H1 (cell line): ENCODE data around the gene PDE4B. TPM values are rescaled to one million over a fixed set of nuclear protein-coding genes. Genes with fewer than 3 reads are reported as not detected.

Experiments used
- CTCF ChIA-PET: fragments of 300-600 bp; sonication (Branson Sonifier 250); formaldehyde crosslinking; loops from one replicate; lab custom pipeline; 2021; ENCODE audit not compliant: partially characterized antibody; lab: Charles Lee
- POLR2A ChIA-PET: fragments of 300-600 bp; sonication (Branson Sonifier 250); formaldehyde crosslinking; loops from one replicate; lab custom pipeline; 2021; ENCODE audit warnings: inconsistent platforms; ENCODE audit not compliant: partially characterized antibody; lab: Charles Lee
- DNase-seq, 2 experiments: peaks; one replicate each; pipeline versions ENCODE4 v3.0.0 to v3.0.0-alpha.2; 2010 to 2022; ENCODE audit warnings: low spot score in 2 of 2, low read depth in 1 of 2, mixed read lengths in 1 of 2
- FAIRE-seq: peaks from 2 replicates; lab custom pipeline; 2011; peaks lifted over from hg19 to GRCh38; lab: Jason Lieb, UNC
- H2AFZ ChIP-seq: 2 replicates; pipeline ENCODE4 v1.8.1; 2012; ENCODE audit warnings: low read length, inconsistent platforms
- H2AK5ac ChIP-seq: 2 replicates; pipeline ENCODE4 v1.6.1; 2013; ENCODE audit warnings: low read depth, low read length
- H2BK120ac ChIP-seq: replicated peaks from 2 replicates; pipeline ENCODE3; 2013; ENCODE audit warnings: low read depth, low read length, inconsistent platforms
- H2BK12ac ChIP-seq: 2 replicates; pipeline ENCODE4 v1.6.1; 2013; ENCODE audit warnings: low read depth, low read length
- H2BK15ac ChIP-seq: 2 replicates; pipeline ENCODE4 v1.6.1; 2013; ENCODE audit warnings: low read length
- H2BK20ac ChIP-seq: 2 replicates; pipeline ENCODE4 v1.6.1; 2013; ENCODE audit warnings: low read length
- H2BK5ac ChIP-seq: 2 replicates; pipeline ENCODE4 v1.6.1; 2013; ENCODE audit warnings: low read depth, low read length
- H3K14ac ChIP-seq: 2 replicates; pipeline ENCODE4 v1.6.1; 2013; ENCODE audit warnings: inconsistent platforms; ENCODE audit not compliant: insufficient read length
- H3K18ac ChIP-seq: 2 replicates; pipeline ENCODE4 v1.6.1; 2013; ENCODE audit warnings: low read length; ENCODE audit errors: extremely low read depth
- H3K23ac ChIP-seq: 2 replicates; pipeline ENCODE4 v1.6.1; 2013; ENCODE audit warnings: inconsistent platforms; ENCODE audit not compliant: insufficient read length
- H3K23me2 ChIP-seq: 2 replicates; pipeline ENCODE4 v1.6.1; 2013; ENCODE audit warnings: low read depth, low read length
- H3K27ac ChIP-seq: 2 replicates; pipeline ENCODE4 v1.6.1; 2011; ENCODE audit warnings: low read depth, low read length, inconsistent platforms
- H3K27me3 ChIP-seq, 4 experiments: replicated peaks in 1 of 4; 1 replicate in 1 of 4; 2 replicates in 3 of 4; pipeline versions ENCODE4 v1.6.1 to v1.8.1; 2011 to 2013; ENCODE audit warnings: low read length in 3 of 4, mild to moderate bottlenecking in 3 of 4, inconsistent platforms in 2 of 4, mixed read lengths in 2 of 4, moderate library complexity in 1 of 4; ENCODE audit not compliant: control insufficient read depth in 3 of 4, insufficient read depth in 3 of 4; ENCODE audit errors: extremely low read depth in 1 of 4
- H3K36me3 ChIP-seq, 4 experiments: 2 replicates each; pipeline versions ENCODE4 v1.6.1 to v1.8.1; 2011 to 2013; ENCODE audit warnings: mild to moderate bottlenecking in 4 of 4, low read length in 3 of 4, moderate library complexity in 2 of 4, control low read depth in 1 of 4, inconsistent platforms in 1 of 4; ENCODE audit not compliant: insufficient read depth in 4 of 4, control insufficient read depth in 2 of 4
- H3K4ac ChIP-seq: replicated peaks from 2 replicates; pipeline ENCODE3; 2013; ENCODE audit warnings: low read length, low read depth, mixed read lengths, inconsistent platforms; ENCODE audit not compliant: insufficient read length
- H3K4me1 ChIP-seq, 4 experiments: replicated peaks in 1 of 4; 1 replicate in 1 of 4; 2 replicates in 3 of 4; pipeline versions ENCODE4 v1.6.1 to v1.8.1; 2011 to 2013; ENCODE audit warnings: low read length in 3 of 4, inconsistent platforms in 2 of 4, mixed read lengths in 1 of 4; ENCODE audit not compliant: insufficient read depth in 4 of 4, control insufficient read depth in 3 of 4
- H3K4me2 ChIP-seq, 2 experiments: 2 replicates each; pipeline versions ENCODE4 v1.6.1 to v1.8.1; 2011 to 2013; ENCODE audit warnings: low read depth in 2 of 2, low read length in 2 of 2, control low read depth in 1 of 2, inconsistent platforms in 1 of 2, mild to moderate bottlenecking in 1 of 2; ENCODE audit not compliant: insufficient read depth in 1 of 2
- H3K4me3 ChIP-seq, 4 experiments: fragments of 200-600, 300-600 bp in 1 of 4; sonication (generic), shearing (Covaris generic), sonication (Bioruptor Twin) in 1 of 4; 2 replicates each; pipeline versions ENCODE4 v1.5.1 to v1.8.1; 2011 to 2016; ENCODE audit warnings: low read length in 4 of 4, low read depth in 3 of 4, control low read depth in 2 of 4, inconsistent platforms in 2 of 4, mild to moderate bottlenecking in 2 of 4, mixed read lengths in 1 of 4, moderate library complexity in 1 of 4; ENCODE audit not compliant: insufficient read depth in 2 of 4; ENCODE audit errors: extremely low read depth in 1 of 4
- H3K56ac ChIP-seq: replicated peaks from 2 replicates; pipeline ENCODE3; 2013; ENCODE audit warnings: low read depth, mild to moderate bottlenecking, mixed read lengths, low read length, inconsistent platforms; ENCODE audit not compliant: insufficient read length
- H3K79me1 ChIP-seq: 2 replicates; pipeline ENCODE4 v1.6.1; 2013; ENCODE audit warnings: low read depth, low read length, control low read depth
- H3K79me2 ChIP-seq, 2 experiments: 2 replicates each; pipeline versions ENCODE4 v1.6.1 to v1.8.1; 2012 to 2013; ENCODE audit warnings: low read length in 2 of 2, mild to moderate bottlenecking in 2 of 2, inconsistent platforms in 1 of 2; ENCODE audit not compliant: insufficient read depth in 2 of 2, control insufficient read depth in 1 of 2
- H3K9ac ChIP-seq, 4 experiments: replicated peaks in 1 of 4; 1 replicate in 1 of 4; 2 replicates in 3 of 4; pipeline versions ENCODE4 v1.6.1 to v1.8.1; 2011 to 2013; ENCODE audit warnings: low read depth in 3 of 4, low read length in 3 of 4, control low read depth in 2 of 4, mild to moderate bottlenecking in 2 of 4, moderate library complexity in 2 of 4, inconsistent platforms in 1 of 4; ENCODE audit errors: extremely low read depth in 1 of 4
- H3K9me3 ChIP-seq, 2 experiments: 2 replicates each; pipeline versions ENCODE4 v1.6.1 to v1.8.1; 2012 to 2013; ENCODE audit warnings: mild to moderate bottlenecking in 2 of 2, moderate library complexity in 2 of 2, control low read depth in 1 of 2, inconsistent platforms in 1 of 2, low read depth in 1 of 2, low read length in 1 of 2, mixed read lengths in 1 of 2; ENCODE audit not compliant: insufficient read depth in 2 of 2
- H4K20me1 ChIP-seq, 2 experiments: replicated peaks in 1 of 2; 2 replicates each; pipeline versions ENCODE3 to v1.8.1; 2011 to 2013; ENCODE audit warnings: inconsistent platforms in 2 of 2, low read length in 2 of 2, mild to moderate bottlenecking in 1 of 2; ENCODE audit not compliant: insufficient read depth in 2 of 2, control insufficient read depth in 1 of 2
- H4K5ac ChIP-seq: 2 replicates; pipeline ENCODE4 v1.6.1; 2013; ENCODE audit warnings: low read length, low read depth, mixed read lengths, inconsistent platforms; ENCODE audit not compliant: insufficient read length
- H4K8ac ChIP-seq: 2 replicates; pipeline ENCODE4 v1.8.0; 2013; ENCODE audit warnings: mild to moderate bottlenecking, moderate library complexity, low read length, inconsistent platforms; ENCODE audit not compliant: insufficient read depth; ENCODE audit errors: extremely low read depth
- H4K91ac ChIP-seq: replicated peaks from 2 replicates; pipeline ENCODE3; 2013; ENCODE audit warnings: low read length, mixed read lengths, inconsistent platforms; ENCODE audit not compliant: insufficient read length
- BRCA1 ChIP-seq: IDR thresholded peaks from 2 replicates; pipeline ENCODE4 v1.6.1; 2012; ENCODE audit warnings: low read depth, low read length, improper control_type of control experiment
- CTCF ChIP-seq, 3 experiments: IDR thresholded peaks; 1 replicate in 2 of 3; 2 replicates in 1 of 3; pipeline versions ENCODE4 v1.5.1 to v1.6.1; 2011; ENCODE audit warnings: low read length in 3 of 3, mild to moderate bottlenecking in 3 of 3, inconsistent platforms in 2 of 3, low read depth in 1 of 3, moderate library complexity in 1 of 3; ENCODE audit not compliant: insufficient read depth in 1 of 3; ENCODE audit errors: control extremely low read depth in 1 of 3
- EGR1 ChIP-seq: IDR thresholded peaks from 2 replicates; pipeline ENCODE4 v1.6.1; 2011; ENCODE audit warnings: low read depth, low read length, borderline replicate concordance
- EP300 ChIP-seq, 2 experiments: IDR thresholded peaks; 1 replicate in 1 of 2; 2 replicates in 1 of 2; pipeline ENCODE4 v1.6.1; 2011 to 2012; ENCODE audit warnings: low read depth in 2 of 2, low read length in 2 of 2, mild to moderate bottlenecking in 2 of 2, borderline replicate concordance in 1 of 2, inconsistent platforms in 1 of 2, moderate library complexity in 1 of 2
- NANOG ChIP-seq: IDR thresholded peaks from 2 replicates; pipeline ENCODE4 v1.6.1; 2011; ENCODE audit warnings: low read length, low read depth, mild to moderate bottlenecking, inconsistent platforms; ENCODE audit not compliant: insufficient read depth, poor library complexity, severe bottlenecking
- RNF2 ChIP-seq: fragments of 200-900, 300-1000 bp; sonication (generic); IDR thresholded peaks from 2 replicates; pipeline ENCODE4 v1.7.1; 2016; ENCODE audit warnings: borderline replicate concordance, low read depth, mild to moderate bottlenecking, antibody characterized with exemption, low read length; ENCODE audit not compliant: poor library complexity, severe bottlenecking; ENCODE audit errors: missing control alignments
- SAP30 ChIP-seq: fragments of 300-600 bp; sonication (generic); IDR thresholded peaks from 2 replicates; pipeline ENCODE4 v1.7.1; 2012; ENCODE audit warnings: low read length, moderate library complexity, mild to moderate bottlenecking, inconsistent platforms; ENCODE audit not compliant: insufficient read depth, insufficient replicate concordance
- TAF1 ChIP-seq: IDR thresholded peaks from 2 replicates; pipeline ENCODE4 v1.6.1; 2011; ENCODE audit warnings: mild to moderate bottlenecking, low read depth, low read length
- TCF12 ChIP-seq: IDR thresholded peaks from 2 replicates; pipeline ENCODE4 v1.6.1; 2011; ENCODE audit warnings: low read depth, mild to moderate bottlenecking, low read length
- WGBS, 2 experiments: shearing (Covaris generic) in 1 of 2; methylation state at CpG; one replicate each; pipeline versions ENCODE4 v1.1.6 to v1.1.7; 2013 to 2015; ENCODE audit warnings: low lambda C conversion rate in 2 of 2, mixed read lengths in 2 of 2, inconsistent platforms in 1 of 2, low coverage in 1 of 2, missing lambda C conversion rate in 1 of 2; ENCODE audit not compliant: insufficient replicate concordance in 2 of 2, insufficient coverage in 1 of 2, insufficient read length in 1 of 2; ENCODE audit errors: extremely low coverage in 1 of 2, missing lambda C conversion rate in 1 of 2; 5-methylcytosine and 5-hydroxymethylcytosine counted together
- polyA plus RNA-seq, 7 experiments: library from polyadenylated mRNA; depleted of rRNA in 3 of 7; stranded (reverse) in 5 of 7; unstranded in 2 of 7; fragments of >200 nt in 5 of 7; fragments of 200-250 nt in 2 of 7; gene quantifications; 1 replicate in 5 of 7; 2 replicates in 1 of 7; 4 replicates in 1 of 7; pipeline versions ENCODE4 v1.2.1 to v1.2.3, GENCODE V29; 2011 to 2013; ENCODE audit warnings: missing spikeins in 2 of 7, mixed read lengths in 2 of 7
- total RNA-seq: library from RNA; stranded (reverse); fragmentation: NEBNext Ultra II Directional; extraction: Animal tissue kit (Norgen Biotek cat#: 25700); gene quantifications from 2 replicates; pipeline ENCODE4 v1.2.1, GENCODE V29; 2021

The PDE4B gene
- total and polyA plus RNA-seq, 2 of the 8 experiments (the other 6 are each of a cell fraction or from before 2014, with no cell fraction given) = 5.0 to 15.1 TPM

- no peak overlapping the region for H2AK5ac ChIP-seq
- H2BK20ac ChIP-seq = no peak overlapping the region
- no peak overlapping the region for H4K5ac ChIP-seq
- H4K20me1 ChIP-seq = no peaks in the 10 kb centered on the region
- POLR2A ChIA-PET = no interaction called here
- no peak overlapping the region for H3K9ac ChIP-seq
- H2AFZ ChIP-seq = no peak overlapping the region
- H3K4me3 ChIP-seq = no peak overlapping the region
- no peak overlapping the region for H3K23ac ChIP-seq
- DNase-seq = no peak
- no peaks in the 10 kb centered on the region for H3K79me2 ChIP-seq
- no peak overlapping the region for H4K8ac ChIP-seq
- H3K56ac ChIP-seq = no peak overlapping the region
- H3K4me2 ChIP-seq = no peak overlapping the region
- FAIRE-seq = peak; percentile 32
- H3K36me3 ChIP-seq = no peaks in the 10 kb centered on the region
- no peaks in the 10 kb centered on the region for H3K9me3 ChIP-seq
- H2BK5ac ChIP-seq = no peak overlapping the region
- H3K14ac ChIP-seq = no peak overlapping the region
- no peak overlapping the region for H3K27ac ChIP-seq
- H3K27me3 ChIP-seq = no peaks in the 10 kb centered on the region
- H3K18ac ChIP-seq = no peak overlapping the region
- H3K79me1 ChIP-seq = no peaks in the 10 kb centered on the region
- H2BK120ac ChIP-seq = no peak overlapping the region
- WGBS, 2 experiments = 94% methylated on average over 6 of the region's 6 CpGs; no CpG with 5 or more reads in 1 of the 2 experiments
- peaks cover 0 to 3% (median under 1%) of the 10 kb centered on the region in 4 experiments; a peak in 2 of 7 replicates for H3K4me1 ChIP-seq
- no peaks in the 10 kb centered on the region for H3K23me2 ChIP-seq
- CTCF ChIA-PET = interaction anchor here (0.7 to 2.8 kb wide), 4 partner anchors 174 to 192 kb away, joined by 3 to 26 read pairs (median 6); no protein-coding TSS in a partner anchor
- H2BK12ac ChIP-seq = no peak overlapping the region
- H4K91ac ChIP-seq = no peak overlapping the region
- H2BK15ac ChIP-seq = no peak overlapping the region
- no peak overlapping the region for H3K4ac ChIP-seq
- no peak for TF ChIP-seq TCF12
- TF ChIP-seq EGR1 = no peak
- TF ChIP-seq NANOG = no peak
- TF ChIP-seq EP300 (IDR thresholded peaks at IDR 0.05; ENCODE audit: borderline replicate concordance in 1 of 2, low read depth in 2 of 2, low read length in 2 of 2) = no peak
- no peak for TF ChIP-seq RNF2
- no peak for TF ChIP-seq TAF1
- TF ChIP-seq CTCF (IDR thresholded peaks at IDR 0.05; ENCODE audit: control extremely low read depth in 1 of 3, insufficient read depth in 1 of 3, low read depth in 1 of 3, low read length in 3 of 3) = no peak
- no peak for TF ChIP-seq BRCA1
- no peak for TF ChIP-seq SAP30
Measured at GRCh38 chr1:66262208-66262963, 469.7 kb downstream of the PDE4B start.
